Stomach (tissue), 19 donors: ENCODE measurements around the gene MAGEA8. TPM values are rescaled to one million over a fixed set of nuclear protein-coding genes. Genes with fewer than 3 reads are reported as not detected.
"Not testable (repeated sequence)": the region's sequence is repeated elsewhere in the genome, so short reads cannot be mapped to it uniquely, and the experiment has no call there.

Source experiments
- DNase-seq, 2 donors: peaks; one replicate each; pipeline versions ENCODE4 v3.0.0 to v3.0.0-alpha.2; 2013 to 2019
- H3K27ac ChIP-seq, 5 donors: fragments of 200-600 bp in 4 of 5; sonication (generic) in 4 of 5; one replicate each; pipeline ENCODE4 v1.5.1; 2013 to 2019; ENCODE audit warnings: mild to moderate bottlenecking in 1 of 5, moderate library complexity in 1 of 5
- H3K27me3 ChIP-seq, 3 donors: fragments of 200-600 bp; sonication (generic); one replicate each; pipeline ENCODE4 v1.5.1; 2017 to 2019; ENCODE audit warnings: mixed run types in 1 of 3
- H3K36me3 ChIP-seq, 4 donors: fragments of 200-600 bp; sonication (generic); 1 replicate in 3 of 4; 2 replicates in 1 of 4; pipeline ENCODE4 v1.5.1; 2016 to 2019
- H3K4me1 ChIP-seq, 4 donors: fragments of 200-600 bp; sonication (generic); one replicate each; pipeline ENCODE4 v1.5.1; 2016 to 2019
- H3K4me3 ChIP-seq, 4 donors: fragments of 200-600 bp; sonication (generic) in 3 of 4; one replicate each; pipeline ENCODE4 v1.5.1; 2016 to 2019; ENCODE audit warnings: mild to moderate bottlenecking in 1 of 4
- H3K9me3 ChIP-seq, 4 donors: fragments of 200-600 bp; sonication (generic); one replicate each; pipeline ENCODE4 v1.5.1; 2016 to 2019
- CTCF ChIP-seq, 7 experiments: fragments of 450-650 bp in 4 of 7; fragments of 200-600 bp in 3 of 7; sonication (generic) in 3 of 7; IDR thresholded peaks; one replicate each; pipeline ENCODE4 v1.5.1; 2016 to 2019; ENCODE audit warnings: antibody characterized with exemption in 7 of 7, control low read depth in 2 of 7, mild to moderate bottlenecking in 1 of 7
- EP300 ChIP-seq: sonication (generic); formaldehyde crosslinking; IDR thresholded peaks from one replicate; pipeline ENCODE4 v1.6.1; 2017; ENCODE audit warnings: antibody characterized with exemption
- POLR2A ChIP-seq, 4 donors: fragments of 450-650 bp; IDR thresholded peaks; one replicate each; pipeline ENCODE4 v1.6.1; 2016; ENCODE audit warnings: antibody characterized with exemption in 4 of 4, control low read depth in 2 of 4, mild to moderate bottlenecking in 1 of 4, moderate library complexity in 1 of 4
- POLR2AphosphoS5 ChIP-seq, 3 donors: sonication (generic); formaldehyde crosslinking; IDR thresholded peaks; one replicate each; pipeline ENCODE4 v1.6.1; 2016; ENCODE audit warnings: antibody characterized with exemption in 3 of 3
- WGBS, 5 donors: extraction: QIAGEN DNeasy Blood & Tissue Kit in 3 of 5; methylation state at CpG; one replicate each; pipeline versions ENCODE4 v1.1.5 to v1.1.7; 2013 to 2018; 5-methylcytosine and 5-hydroxymethylcytosine counted together
- intact Hi-C: fragments of 100-400 bp; cut with DNase I; formaldehyde crosslinking; loops from one replicate; pipeline ENCODE4 v1.15.1; 2023; ENCODE audit warnings: low total_unique reads
- long read RNA-seq, 10 donors: transcript quantifications; one replicate each; lab custom pipeline, GENCODE V29; 2026
- polyA plus RNA-seq, 3 donors: library from polyadenylated mRNA; stranded (reverse); fragments of 200-250 nt; gene quantifications; one replicate each; pipeline ENCODE4 v1.2.3, GENCODE V29; 2013
- total RNA-seq, 5 donors: library from RNA; depleted of rRNA; stranded (reverse); fragments of >200 nt; gene quantifications; one replicate each; pipeline versions ENCODE4 v1.1.0 to v1.2.3, GENCODE V29; 2014 to 2016
- donor health status: healthy with polysubstance abuse.
- donor health status: Bipolar disorder and iron deficiency.
- donor health status: healthy.

The MAGEA8 gene
- not detected for total RNA-seq
- polyA plus RNA-seq: not detected
- long read RNA-seq, donor 1: 0 reads
- long read RNA-seq, donor 2: 0 reads
- long read RNA-seq, donor 3: 0 reads
- long read RNA-seq, donor 4: 0 reads
- long read RNA-seq, donor 5: 0 reads
- long read RNA-seq, donor 6: 0 reads
- long read RNA-seq, donor 7: 0 reads
- long read RNA-seq, donor 8: 0 reads
- long read RNA-seq, donor 9: 0 reads
- long read RNA-seq, donor 10: 0 reads

GRCh38 chrX:149881081-149881711, at the start of gene MAGEA8:
TSS of gene MAGEA8 (plus strand) at chrX:149881183. CDS start at chrX:149884273, 3,090 bp downstream.
- no peak for TF ChIP-seq POLR2A (IDR thresholded peaks at IDR 0.05)
- TF ChIP-seq CTCF (IDR thresholded peaks at IDR 0.05): no peak
- TF ChIP-seq EP300: no peak
- TF ChIP-seq POLR2AphosphoS5 (IDR thresholded peaks at IDR 0.05): no peak
- Histone ChIP-seq H3K27ac (no peak within 1 kb of the TSS), H3K4me1 (no peaks in the 10 kb centered on the region), H3K9me3 (no peaks in the 10 kb centered on the region), H3K4me3 (no peak within 1 kb of the TSS), H3K27me3 (no peaks in the 10 kb centered on the region), H3K36me3 (no peaks in the 10 kb centered on the region)
- 82 to 95% (median 94%) methylated on average over 17 to 32 of the region's 33 CpGs for WGBS, 5 donors
- DNase-seq: no peak
- intact Hi-C loops: no loop called here

- intact Hi-C loops: no loop called here
- no peaks in the 10 kb centered on the region for H3K36me3 ChIP-seq
- WGBS, 5 donors: 69 to 96% (median 89%) methylated on average over 2 of the region's 2 CpGs
- H3K9me3 ChIP-seq: no peaks in the 10 kb centered on the region
- no peak overlapping the region for H3K4me3 ChIP-seq
- TF ChIP-seq EP300 (no peak), POLR2A (IDR thresholded peaks at IDR 0.05) (no peak), POLR2AphosphoS5 (IDR thresholded peaks at IDR 0.05) (no peak), CTCF (IDR thresholded peaks at IDR 0.05) (no peak)
- no peak for DNase-seq
- peaks cover 0 to 4% (median 0%) of the 10 kb centered on the region in 3 donors for H3K27me3 ChIP-seq
- H3K27ac ChIP-seq: no peak overlapping the region
- H3K4me1 ChIP-seq: peaks cover 0 to 9% (median 4%) of the 10 kb centered on the region in 4 donors
Observed at GRCh38 chrX:149831473-149831872, 49.5 kb upstream of the MAGEA8 start.

GRCh38 chrX:149836728-149837127, 44.3 kb upstream of the MAGEA8 start:
- intact Hi-C loops, H3K4me3 ChIP-seq, H3K27ac ChIP-seq, H3K4me1 ChIP-seq, H3K27me3 ChIP-seq, H3K36me3 ChIP-seq, DNase-seq, H3K9me3 ChIP-seq: not testable (repeated sequence)
- WGBS, 5 donors: 60 to 74% (median 62%) methylated on average over 5 of the region's 5 CpGs

GRCh38 chrX:149837167-149837566, 43.8 kb upstream of the MAGEA8 start:
- Histone ChIP-seq H3K4me3 (no peak overlapping the region), H3K27me3 (no peaks in the 10 kb centered on the region), H3K4me1 (no peaks in the 10 kb centered on the region), H3K9me3 (no peaks in the 10 kb centered on the region), H3K27ac (no peak overlapping the region), H3K36me3 (no peaks in the 10 kb centered on the region)
- intact Hi-C loops: no loop called here
- no peak for DNase-seq
- TF ChIP-seq POLR2A (IDR thresholded peaks at IDR 0.05) (no peak), CTCF (IDR thresholded peaks at IDR 0.05) (no peak), EP300 (no peak), POLR2AphosphoS5 (IDR thresholded peaks at IDR 0.05) (no peak)

GRCh38 chrX:149837639-149838038, 43.3 kb upstream of the MAGEA8 start:
- no peak overlapping the region for H3K4me3 ChIP-seq
- DNase-seq: no peak
- H3K4me1 ChIP-seq: no peaks in the 10 kb centered on the region
- no peaks in the 10 kb centered on the region for H3K27me3 ChIP-seq
- H3K27ac ChIP-seq: no peak overlapping the region
- TF ChIP-seq CTCF (IDR thresholded peaks at IDR 0.05) (no peak), EP300 (no peak), POLR2AphosphoS5 (IDR thresholded peaks at IDR 0.05) (no peak), POLR2A (IDR thresholded peaks at IDR 0.05) (no peak)
- intact Hi-C loops: no loop called here
- H3K36me3 ChIP-seq: no peaks in the 10 kb centered on the region
- H3K9me3 ChIP-seq: no peaks in the 10 kb centered on the region
